HG02943 (cell line): ENCODE measurements around the gene EHD1.

ENCODE experiments used
- ATAC-seq: cut with Tn5 transposase; IDR thresholded peaks from one replicate; pipeline ENCODE4 v1.9.1; 2021; ENCODE audit warnings: mild to moderate bottlenecking, low read depth, moderate library complexity; ENCODE audit not compliant: unreplicated experiment

Gene EHD1

DNA sequence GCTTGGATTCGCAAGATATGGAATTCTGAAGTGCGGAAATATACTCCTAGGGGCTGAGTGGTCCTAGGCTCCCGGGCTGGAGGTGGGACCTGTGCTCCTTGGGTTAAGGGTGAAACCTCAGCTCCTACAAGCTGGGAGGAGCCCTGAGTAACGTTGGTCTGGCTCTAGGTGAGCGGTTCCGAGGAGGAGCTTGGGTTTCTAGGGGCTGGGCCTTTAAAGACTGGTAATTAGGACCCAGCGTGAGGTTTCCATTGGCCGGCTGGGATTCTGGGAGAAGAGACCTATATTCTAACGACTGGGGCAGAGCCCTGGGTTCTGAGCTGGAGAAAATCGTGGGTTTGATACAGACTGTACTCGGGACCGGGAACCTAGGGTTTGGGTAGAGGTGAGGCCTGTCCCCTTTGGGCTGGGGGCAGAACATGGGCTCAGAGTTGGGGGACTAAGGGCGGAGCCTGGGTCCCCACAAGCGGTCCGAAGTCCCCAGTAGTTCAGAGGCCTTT lies 74.5 kb downstream of the EHD1 start:
- no peak for ATAC-seq

DNA sequence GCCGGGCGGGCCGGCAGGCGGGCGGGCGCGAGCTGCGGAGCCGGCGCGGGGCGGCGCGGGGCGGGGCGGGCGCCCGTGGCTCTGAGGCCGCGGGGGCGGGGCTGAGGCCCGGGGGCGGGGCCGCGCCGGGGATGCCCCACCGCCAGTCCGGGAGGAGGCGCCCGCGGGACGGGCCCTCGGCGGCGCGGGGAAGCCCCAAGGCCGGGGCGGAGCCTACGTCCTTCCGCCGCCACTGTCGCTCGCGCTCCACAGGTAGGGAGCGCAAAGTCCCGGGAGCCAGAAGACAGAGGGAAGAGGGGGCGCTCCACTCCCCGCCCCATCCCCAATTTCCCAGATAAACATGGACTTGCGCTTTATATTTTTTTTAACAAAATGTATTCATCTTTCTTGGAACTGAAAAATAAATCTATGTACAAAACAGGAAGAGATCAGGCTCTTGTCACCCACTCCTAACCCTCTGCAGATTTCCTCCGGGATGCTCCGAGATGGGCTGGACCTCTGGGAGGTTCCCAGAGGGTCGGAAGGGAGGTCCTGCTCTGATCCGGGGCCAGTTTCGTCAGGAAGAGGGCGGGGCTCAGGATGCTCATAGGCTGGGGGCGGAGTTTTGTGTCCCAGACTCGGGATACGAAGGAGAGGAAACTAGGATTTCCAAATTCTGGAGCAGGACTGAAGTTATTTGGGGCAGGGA lies 75.1 kb downstream of the EHD1 start, which contains the start of gene MAP4K2:
Gene MAP4K2 (minus strand): TSS at position 57 of the 688 bp plus-strand sequence. CDS start 65 bp downstream, outside the sequence.
- no peak for ATAC-seq

DNA sequence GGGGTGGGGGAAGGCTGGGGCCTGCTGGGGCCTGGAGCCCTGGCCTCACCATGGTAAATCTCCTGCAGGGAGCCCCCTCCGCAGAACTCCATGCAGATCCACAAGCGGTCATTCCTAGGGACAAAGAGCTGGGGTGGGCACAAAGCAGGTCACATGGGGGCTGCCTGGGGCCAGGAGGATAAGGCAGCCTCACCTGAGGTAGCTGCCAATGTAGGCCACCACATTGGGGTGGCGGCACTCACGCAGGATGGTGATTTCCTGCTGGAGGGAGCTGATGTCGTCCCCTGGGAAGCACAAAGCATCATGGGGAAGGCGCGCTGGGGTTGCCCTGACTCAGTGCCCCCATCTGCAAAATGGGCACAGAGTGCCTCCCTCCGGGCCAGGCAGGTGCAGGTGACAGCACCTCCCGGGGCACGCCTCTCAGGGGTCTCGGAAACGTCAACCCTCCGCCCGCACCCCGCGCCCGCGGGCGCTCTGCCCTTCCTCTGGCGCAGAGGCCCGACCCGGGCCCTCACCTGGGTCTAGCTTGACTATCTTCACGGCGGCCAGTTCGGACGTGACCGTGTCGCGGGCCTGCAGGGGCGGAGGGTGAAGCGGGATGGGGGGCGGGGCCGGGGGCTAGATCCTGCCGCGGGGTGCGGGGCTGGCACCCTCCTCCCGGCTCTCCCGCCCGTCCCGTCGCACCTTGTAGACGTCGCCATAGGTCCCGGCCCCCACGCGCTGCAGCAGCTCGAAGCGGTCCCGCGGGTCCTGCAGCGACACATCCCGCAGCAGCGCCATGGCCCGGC lies 75.9 kb downstream of the EHD1 start:
- ATAC-seq, result no peak
